Measurements from ENCODE around the gene CERS6. TPM values are rescaled to one million over a fixed set of nuclear protein-coding genes. Genes with fewer than 3 reads are reported as not detected.
"Not testable (repeated sequence)": the region's sequence is repeated elsewhere in the genome, so short reads cannot be mapped to it uniquely, and the experiment has no call there.

CERS6 gene
- total and polyA plus RNA-seq, 8 donors: 18.8 to 24.5 (median 22.1) TPM

- intact Hi-C loops (cut with DNase I): no loop called here
Measured at GRCh38 chr2:168658706-168659105, 202.6 kb downstream of the CERS6 start.

DNA sequence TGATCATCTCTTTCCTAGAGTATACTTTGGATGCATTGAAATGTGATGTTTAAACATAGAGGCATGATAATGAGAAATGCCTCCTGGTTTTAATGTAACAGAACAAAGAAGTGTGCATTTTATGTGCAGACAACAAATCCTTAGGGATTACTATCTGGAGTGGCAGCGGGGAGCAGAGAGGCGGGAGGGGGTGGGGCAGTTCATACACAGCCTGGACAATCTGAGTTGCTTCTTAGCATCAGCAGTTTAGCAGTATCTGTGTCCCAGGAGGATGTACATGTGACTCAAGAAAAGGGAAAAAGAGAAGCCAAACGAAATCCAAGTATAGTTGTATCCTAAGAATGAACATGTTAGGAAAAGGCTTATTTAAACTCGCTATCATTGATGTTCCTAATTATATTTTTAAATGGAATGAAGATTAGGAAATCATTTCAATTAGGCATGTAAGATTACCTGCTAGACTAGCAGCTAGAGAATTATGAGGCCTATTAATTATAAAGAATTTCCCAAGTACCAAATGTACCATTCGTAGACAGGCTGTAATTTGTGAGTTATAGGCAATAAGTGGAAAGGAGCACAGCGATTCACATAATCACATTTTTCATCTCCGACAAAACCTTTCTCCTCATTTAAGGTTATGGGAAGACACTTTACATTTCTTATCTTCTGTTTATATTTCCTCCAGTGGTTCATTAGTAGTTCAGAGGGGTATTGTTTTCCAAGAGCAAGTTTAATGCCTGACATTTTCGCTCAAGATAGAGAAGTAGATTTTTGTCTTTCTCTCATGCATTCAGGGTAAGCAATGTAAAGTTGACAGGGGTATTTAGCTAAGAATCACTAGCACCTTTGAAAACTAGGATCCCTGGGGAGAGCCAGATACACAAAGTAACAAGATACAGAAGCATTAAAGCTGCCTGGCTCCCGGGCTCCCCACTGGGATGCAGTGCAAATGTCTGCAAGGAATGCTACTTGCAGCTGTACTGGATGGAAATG, 205.1 kb downstream of the CERS6 start:
- DNase-seq (no peak), ATAC-seq (no peak)
- no peak overlapping the region for H3K27ac ChIP-seq
- H3K36me3 ChIP-seq: no peaks in the 10 kb centered on the region
- intact Hi-C loops (cut with DNase I): no loop called here
- H3K4me1 ChIP-seq: no peaks in the 10 kb centered on the region
- H3K27me3 ChIP-seq: no peaks in the 10 kb centered on the region
- TF ChIP-seq, protein P1, sequence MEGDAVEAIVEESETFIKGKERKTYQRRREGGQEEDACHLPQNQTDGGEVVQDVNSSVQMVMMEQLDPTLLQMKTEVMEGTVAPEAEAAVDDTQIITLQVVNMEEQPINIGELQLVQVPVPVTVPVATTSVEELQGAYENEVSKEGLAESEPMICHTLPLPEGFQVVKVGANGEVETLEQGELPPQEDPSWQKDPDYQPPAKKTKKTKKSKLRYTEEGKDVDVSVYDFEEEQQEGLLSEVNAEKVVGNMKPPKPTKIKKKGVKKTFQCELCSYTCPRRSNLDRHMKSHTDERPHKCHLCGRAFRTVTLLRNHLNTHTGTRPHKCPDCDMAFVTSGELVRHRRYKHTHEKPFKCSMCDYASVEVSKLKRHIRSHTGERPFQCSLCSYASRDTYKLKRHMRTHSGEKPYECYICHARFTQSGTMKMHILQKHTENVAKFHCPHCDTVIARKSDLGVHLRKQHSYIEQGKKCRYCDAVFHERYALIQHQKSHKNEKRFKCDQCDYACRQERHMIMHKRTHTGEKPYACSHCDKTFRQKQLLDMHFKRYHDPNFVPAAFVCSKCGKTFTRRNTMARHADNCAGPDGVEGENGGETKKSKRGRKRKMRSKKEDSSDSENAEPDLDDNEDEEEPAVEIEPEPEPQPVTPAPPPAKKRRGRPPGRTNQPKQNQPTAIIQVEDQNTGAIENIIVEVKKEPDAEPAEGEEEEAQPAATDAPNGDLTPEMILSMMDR (IDR thresholded peaks at IDR 0.05): no peak
- no peak overlapping the region for H3K4me3 ChIP-seq
- no peaks in the 10 kb centered on the region for H3K9me3 ChIP-seq

More at GRCh38 chr2:168658706-168659105, 202.6 kb downstream of the CERS6 start:
- Histone ChIP-seq H3K36me3 (no peaks in the 10 kb centered on the region), H3K4me3 (no peak overlapping the region), H3K9me3 (no peaks in the 10 kb centered on the region), H3K27ac (no peak overlapping the region), H3K4me1 (no peaks in the 10 kb centered on the region), H3K27me3 (no peaks in the 10 kb centered on the region)
- ATAC-seq (no peak), DNase-seq (no peak)
- TF ChIP-seq, protein P1 (IDR thresholded peaks at IDR 0.05): no peak

DNA sequence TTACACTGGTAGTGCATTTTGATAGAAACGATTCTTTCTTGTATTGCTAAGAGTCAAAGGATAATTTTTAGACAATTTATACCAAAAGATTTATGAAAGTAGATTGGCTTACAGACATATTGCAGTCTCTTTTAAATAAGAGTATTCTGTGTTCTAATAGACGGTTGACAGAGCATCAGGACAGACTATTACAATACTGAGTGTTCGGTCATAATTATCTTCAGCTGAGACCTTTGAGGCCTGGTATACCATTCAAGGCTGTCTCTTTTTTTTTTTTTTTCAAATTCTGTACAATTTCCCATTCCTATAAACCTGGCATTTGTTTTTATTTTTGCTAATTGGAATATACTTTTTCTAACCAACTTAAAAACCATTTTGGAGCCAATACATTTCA, 205.8 kb downstream of the CERS6 start:
- Histone ChIP-seq H3K36me3 (no peaks in the 10 kb centered on the region), H3K4me1 (no peaks in the 10 kb centered on the region), H3K27me3 (no peaks in the 10 kb centered on the region), H3K27ac (no peak overlapping the region), H3K9me3 (no peaks in the 10 kb centered on the region), H3K4me3 (no peak overlapping the region)
- DNase-seq (no peak), ATAC-seq (no peak)
- intact Hi-C loops (cut with DNase I): no loop called here
- TF ChIP-seq, protein P1 (IDR thresholded peaks at IDR 0.05): no peak

DNA sequence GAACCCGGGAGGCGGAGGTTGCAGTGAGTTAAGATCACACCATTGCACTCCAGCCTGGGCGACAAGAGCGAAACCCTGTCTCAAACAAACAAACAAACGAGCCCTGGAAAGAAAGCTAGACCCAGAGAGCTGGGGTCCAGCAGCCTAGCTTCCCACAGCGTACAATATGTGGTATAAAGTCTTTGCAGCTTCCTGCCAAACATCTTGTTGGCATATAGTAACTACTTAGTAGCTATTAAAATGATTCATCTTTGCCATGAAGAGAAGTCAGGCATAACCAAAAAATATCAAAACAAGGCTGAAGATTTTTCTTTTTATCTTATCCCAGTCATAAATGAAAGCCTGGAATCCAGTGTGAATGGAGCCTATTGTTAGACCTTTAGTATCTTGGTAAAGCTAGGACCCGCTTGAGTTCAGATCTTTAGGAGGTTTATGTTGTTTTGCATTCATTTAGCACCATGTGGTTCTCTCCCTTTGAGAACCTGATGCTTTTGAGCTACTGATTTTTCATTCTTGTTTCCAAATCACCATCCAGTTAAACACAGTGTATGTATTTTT, 206.7 kb downstream of the CERS6 start:
- TF ChIP-seq, protein P1 (IDR thresholded peaks at IDR 0.05): no peak
- Histone ChIP-seq H3K36me3 (no peaks in the 10 kb centered on the region), H3K4me3 (no peak overlapping the region), H3K9me3 (no peaks in the 10 kb centered on the region), H3K4me1 (no peaks in the 10 kb centered on the region), H3K27me3 (no peaks in the 10 kb centered on the region), H3K27ac (no peak overlapping the region)
- DNase-seq (no peak), ATAC-seq (no peak)
- intact Hi-C loops (cut with DNase I): no loop called here

- H3K9me3 ChIP-seq: no peaks in the 10 kb centered on the region
- no peaks in the 10 kb centered on the region for H3K36me3 ChIP-seq
- H3K27ac ChIP-seq: no peak overlapping the region
- no peak overlapping the region for H3K4me3 ChIP-seq
- no peak for DNase-seq
- no peak for ATAC-seq
- no peaks in the 10 kb centered on the region for H3K4me1 ChIP-seq
- no peaks in the 10 kb centered on the region for H3K27me3 ChIP-seq
- TF ChIP-seq, protein P1 (IDR thresholded peaks at IDR 0.05): no peak
- intact Hi-C loops (cut with DNase I): no loop called here
Measured at GRCh38 chr2:168663993-168664392, 207.9 kb downstream of the CERS6 start.

- H3K9me3 ChIP-seq; DNase-seq; H3K27me3 ChIP-seq; H3K4me1 ChIP-seq; H3K36me3 ChIP-seq; H3K4me3 ChIP-seq; H3K27ac ChIP-seq; ATAC-seq; intact Hi-C loops (cut with DNase I): not testable (repeated sequence)
Measured at GRCh38 chr2:168664715-168665114, 208.6 kb downstream of the CERS6 start.
